LoVo (cell line): ENCODE measurements around the gene BEAN1.

Source experiments
- DNase-seq: peaks from one replicate; pipeline ENCODE4 v3.0.0-alpha.2; 2016; ENCODE audit warnings: low spot score

BEAN1 gene, protein sequence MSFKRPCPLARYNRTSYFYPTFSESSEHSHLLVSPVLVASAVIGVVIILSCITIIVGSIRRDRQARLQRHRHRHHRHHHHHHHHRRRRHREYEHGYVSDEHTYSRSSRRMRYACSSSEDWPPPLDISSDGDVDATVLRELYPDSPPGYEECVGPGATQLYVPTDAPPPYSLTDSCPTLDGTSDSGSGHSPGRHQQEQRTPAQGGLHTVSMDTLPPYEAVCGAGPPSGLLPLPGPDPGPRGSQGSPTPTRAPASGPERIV

DNA sequence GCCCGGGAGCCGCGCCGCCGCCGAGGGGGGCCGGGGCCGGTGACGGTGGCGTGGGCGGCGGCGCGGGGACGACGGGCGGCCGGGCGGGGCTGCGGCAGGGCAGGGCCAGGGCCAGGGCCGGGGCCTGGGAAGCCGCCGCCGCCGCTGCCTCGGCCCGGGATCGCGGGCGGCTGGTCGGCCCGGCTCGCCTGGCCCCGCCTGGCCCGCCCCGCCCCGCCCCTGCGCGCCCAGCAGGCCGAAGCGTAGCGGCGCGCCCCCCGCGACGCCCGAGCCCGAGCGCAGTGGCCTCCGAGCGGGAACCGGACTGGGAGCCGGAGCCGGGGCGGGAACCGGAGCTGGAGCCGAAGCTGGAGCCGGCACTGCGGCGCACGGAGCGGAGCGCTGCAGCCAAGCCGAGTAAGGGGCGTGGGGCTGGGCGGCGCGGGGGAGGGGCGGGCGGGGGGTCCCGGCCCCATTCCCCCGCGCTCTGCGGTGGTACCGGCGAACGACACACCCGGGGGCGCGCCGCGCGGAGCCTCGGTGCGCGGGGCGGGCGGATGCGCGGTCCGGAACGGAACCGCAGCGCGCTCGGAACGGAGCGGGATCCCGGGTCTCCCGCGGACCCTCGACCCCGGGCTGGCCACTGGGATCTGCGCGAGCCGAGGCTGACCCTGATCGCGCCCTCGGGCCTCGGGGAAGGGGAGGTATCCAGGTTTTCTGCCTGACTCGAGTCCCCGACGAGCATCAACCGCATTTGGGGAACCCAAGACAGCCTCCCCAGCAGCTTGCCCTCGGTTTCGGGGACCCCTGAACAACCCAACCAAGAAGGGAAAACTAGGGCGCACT, at the start of gene BEAN1:
Gene BEAN1 (plus strand): TSS at position 260 of the 825 bp plus-strand sequence. CDS start 10,382 bp downstream, outside the sequence.
- DNase-seq = peak; percentile 28

DNA sequence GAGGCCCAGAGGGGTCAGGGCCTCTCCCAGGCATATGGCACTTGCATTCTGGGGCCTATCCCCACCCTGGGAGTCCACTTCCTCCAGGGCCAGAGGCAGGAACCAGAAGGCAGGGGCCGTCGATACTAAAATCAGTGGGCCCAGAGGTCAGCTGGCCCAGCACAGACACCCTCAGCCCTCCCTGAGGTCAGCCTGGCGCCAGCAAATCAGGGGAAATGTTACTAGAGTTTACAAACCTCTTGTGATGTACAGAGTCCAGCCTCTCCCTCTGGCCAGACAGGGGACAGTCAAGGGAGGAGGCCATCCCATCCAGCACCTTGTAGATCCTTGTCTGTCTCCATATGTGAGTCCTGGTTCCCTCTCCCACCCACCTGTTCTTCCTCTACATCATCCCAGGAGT, 49.8 kb upstream of the BEAN1 start:
- DNase-seq = no peak

DNA sequence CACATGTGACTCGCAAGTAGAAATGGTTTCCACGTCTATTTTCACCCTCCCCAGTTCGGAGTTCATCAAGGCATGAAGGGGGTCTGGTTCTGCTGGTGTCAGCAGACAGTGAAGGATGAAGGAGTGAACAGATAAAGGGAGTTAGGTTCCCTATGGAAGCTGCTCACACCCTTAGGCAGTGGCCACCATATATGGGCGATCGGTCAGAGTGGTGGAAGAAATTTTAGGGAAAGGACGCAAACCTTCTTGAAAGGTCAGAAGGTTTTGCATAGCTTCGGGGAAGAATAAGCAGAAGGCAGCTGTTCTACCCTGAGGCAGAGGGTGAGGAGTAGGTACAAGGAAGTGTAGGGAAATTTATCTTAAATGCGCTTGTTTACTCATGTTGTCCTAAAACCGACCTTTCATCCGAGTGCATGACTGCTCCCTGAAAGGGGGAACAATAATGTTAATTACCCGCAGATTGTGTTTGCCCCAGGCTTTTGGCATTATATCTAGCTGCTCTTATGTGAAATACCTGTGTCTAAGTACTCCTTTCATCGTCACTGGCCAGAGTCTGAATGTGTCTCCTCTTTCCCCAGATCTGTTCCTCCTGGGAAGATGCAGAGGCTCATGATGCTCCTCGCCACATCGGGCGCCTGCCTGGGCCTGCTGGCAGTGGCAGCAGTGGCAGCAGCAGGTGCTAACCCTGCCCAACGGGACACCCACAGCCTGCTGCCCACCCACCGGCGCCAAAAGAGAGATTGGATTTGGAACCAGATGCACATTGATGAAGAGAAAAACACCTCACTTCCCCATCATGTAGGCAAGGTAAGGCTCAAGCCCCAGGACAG, 48.1 kb upstream of the BEAN1 start:
- DNase-seq = no peak

DNA sequence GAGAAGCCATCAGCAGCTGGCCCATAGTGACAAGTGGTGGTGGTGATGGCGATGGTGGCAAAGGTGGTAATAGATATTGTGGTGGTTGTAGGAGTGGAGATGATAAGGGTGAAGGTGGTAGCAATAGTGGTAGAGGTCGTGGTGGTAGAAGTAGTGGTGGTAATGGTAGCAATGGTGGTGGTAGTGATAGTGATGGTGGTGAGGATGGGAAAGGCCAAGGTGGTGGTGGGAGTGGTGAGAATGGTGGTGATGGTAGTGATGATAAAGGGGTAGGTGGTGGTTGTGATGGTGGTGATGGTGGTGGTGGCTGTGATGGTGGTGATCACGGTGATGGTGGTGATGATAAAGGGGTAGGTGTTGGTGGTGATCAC, 47.5 kb upstream of the BEAN1 start:
- DNase-seq = no peak

DNA sequence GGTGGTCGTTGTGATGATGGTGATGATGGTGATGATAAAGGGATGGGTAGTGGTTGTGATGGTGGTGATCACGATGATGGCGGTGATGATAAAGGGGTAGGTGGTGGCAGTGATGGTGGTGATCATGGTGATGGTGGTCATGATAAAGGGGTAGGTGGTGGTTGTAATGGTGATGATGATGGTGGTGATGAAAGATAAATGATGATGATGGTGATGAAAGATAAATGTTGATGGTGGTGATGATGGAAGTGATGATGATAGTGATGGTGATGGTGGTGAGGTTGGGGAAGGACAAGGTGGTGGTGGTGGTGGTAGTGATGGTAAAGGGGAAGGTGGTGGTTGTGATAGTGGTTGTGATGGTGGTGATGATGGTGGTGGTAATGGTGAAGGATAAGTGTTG, 46.7 kb upstream of the BEAN1 start:
- no peak for DNase-seq

DNA sequence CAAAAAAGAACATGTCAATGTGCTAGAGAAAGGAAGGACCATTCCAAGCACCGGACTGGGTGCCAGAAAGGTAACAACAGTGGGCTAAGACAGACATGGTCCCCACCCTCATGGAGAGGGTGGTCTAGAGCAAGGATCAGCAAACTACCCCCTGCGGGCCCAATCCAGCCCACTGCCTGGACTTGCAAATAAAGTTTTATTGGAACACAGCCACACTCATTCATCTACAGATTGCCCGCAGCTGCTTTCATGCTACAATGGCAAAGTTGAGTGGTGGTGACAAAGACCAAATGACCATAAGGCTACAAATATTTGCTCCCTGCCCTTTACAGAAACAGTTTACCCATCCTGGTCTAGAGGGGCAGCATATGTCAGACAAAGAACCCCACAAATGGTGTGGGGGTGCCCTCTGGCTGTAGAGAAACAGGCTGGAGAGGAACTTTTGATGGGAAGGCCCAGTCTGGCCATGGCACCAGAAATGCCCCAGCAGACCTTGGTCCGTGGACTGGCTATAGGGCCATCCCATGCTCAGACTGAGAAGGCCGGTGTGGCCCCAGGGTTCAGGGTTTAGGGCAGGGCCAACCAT, 45.4 kb upstream of the BEAN1 start:
- no peak for DNase-seq

DNA sequence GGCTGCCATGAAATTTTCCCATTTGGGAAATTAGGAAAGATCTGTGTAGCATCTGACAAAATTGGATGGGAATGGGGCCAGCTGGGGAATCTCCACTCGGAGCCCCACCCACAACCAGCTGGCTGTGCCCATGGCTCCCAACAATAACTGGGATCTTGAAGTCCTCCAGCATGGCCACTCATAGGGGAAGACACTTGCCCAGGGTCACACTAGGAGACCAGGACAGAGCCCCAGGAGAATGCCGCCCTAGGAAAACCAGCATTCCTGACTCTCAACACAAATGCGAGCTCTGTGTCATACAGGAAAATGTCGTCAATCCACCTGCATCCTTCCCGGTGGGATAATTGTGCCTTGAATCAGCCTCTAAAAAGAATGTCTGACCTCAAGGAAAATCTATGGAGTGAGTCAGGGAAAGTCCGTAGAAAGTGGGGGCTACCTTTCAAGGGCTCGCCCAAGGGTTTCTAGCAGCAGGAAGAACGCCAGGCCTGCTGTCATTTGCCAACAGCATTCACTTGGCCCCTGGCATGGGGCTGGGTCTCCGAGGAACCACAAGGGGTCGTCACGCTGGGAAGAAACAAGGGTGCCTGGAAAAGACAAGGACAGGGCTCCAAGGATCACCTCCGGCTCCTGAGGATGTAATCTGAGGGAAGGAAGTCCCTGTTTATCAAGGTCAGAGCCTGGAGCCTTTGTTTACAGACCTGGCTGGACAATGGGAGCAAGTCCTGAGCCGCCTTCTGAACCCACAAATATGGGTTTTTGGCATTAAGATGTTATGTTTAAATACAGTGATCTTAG, 44.7 kb upstream of the BEAN1 start:
- peak; percentile 32 for DNase-seq

DNA sequence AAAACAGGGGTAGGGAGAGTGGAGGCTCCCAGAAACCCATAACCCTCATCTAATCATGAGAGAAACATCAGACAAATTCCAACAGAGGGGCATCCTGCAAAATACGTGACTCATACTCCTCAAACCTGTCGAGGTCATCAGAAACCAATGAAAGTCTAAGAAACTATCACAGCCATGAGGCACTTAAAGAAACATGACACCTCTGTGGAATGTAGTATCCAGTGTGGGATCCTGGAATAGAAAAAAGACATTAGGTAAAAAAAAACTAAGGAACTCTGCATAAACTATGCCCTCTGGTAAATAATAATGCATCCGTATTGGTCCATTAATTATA, 44.2 kb upstream of the BEAN1 start:
- DNase-seq = peak; percentile 43

DNA sequence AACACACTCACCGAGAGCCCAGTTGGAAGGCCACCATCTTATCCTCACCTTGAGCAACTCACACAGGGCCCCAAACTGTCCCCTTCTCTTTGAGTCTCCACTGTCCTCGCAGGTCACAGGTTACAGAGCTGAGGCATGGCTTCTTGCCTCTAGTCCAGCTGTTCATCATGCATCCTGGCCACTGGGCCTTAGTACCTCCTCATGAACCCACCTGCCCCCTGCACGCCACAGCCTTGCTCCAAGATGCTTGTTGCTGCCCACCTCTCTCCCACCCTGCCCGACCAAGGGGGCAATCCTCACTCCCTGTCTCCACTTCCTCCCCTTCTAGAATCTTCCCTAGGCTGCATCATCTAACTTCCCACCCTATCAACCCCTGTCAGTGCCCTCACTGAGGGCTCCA, 43.5 kb upstream of the BEAN1 start:
- no peak for DNase-seq

DNA sequence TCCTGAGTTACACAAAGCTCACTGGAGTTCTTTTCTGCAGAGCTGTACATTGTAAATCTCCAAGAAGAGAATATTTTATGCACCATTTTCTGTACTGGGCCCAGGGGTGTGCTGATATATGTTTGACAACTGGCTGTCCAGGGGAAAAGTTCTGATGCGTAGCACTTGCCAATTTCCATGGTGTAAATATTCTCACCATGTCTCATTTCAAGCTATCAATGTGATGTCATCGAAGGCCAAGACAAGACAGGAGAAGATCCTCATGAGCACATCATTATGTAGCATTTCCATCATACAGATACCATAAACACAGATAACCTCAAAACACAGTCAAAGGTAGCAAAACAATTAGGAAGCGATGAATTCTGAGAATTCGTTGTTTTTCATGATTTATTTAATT, 41.7 kb upstream of the BEAN1 start:
- DNase-seq = no peak

DNA sequence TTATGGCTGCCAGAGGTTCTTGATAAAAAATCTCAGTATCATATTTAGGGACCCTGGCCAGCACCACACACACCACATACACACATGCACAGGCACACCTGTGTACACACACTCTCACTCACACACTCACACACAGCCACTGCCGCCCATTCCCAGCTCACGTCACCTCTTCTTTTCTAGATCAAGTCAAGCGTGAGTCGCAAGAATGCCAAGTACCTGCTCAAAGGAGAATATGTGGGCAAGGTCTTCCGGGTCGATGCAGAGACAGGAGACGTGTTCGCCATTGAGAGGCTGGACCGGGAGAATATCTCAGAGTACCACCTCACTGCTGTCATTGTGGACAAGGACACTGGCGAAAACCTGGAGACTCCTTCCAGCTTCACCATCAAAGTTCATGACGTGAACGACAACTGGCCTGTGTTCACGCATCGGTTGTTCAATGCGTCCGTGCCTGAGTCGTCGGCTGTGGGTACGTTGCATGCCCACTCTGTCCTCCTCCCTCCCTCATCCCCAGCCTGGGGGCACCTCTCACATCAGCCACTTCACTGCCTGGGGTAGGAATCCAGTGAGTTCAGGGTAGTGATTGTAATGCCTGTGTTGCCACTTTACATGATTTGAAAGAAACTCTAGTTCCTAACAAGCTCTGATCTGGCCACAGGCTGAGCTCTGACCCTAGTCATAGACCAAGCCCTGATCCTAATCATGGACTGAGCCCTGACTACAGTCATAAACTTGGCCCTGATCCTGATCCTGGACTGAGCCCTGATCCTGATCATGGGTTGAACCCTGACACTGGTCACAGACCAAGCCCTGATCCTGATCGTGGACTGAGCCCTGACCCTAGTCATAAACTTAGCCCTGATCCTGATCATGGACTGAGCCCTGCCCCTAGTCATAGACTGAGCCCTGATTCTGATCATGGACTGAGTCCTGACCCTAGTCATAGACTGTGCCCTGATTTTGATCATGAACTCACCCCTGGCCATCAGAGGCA, 40.2 kb upstream of the BEAN1 start:
- no peak for DNase-seq

DNA sequence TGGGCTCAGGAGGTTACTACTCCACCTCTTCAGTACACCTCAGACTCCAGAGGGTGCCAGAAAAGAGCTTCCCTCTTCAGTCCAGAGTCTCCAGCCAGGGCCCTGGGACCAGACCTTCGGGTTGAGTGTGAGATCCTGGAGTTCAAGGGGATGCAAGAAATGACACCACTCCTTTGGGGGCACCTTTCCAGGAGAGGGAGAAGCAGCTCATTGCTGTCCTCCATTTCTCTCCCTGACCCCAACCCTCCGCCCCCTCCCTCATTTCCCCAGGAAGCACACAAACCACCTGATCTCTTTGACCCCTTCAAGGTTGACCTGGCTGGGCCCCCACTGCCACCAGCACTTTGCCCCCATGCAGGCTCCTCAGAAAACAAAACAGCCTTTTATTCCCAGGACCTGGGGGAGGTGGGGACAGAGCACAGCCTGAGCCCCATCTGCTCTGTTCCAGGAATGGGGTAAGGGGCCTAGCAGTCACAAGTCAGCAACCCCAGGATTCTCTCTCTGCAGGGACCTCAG, 39.2 kb upstream of the BEAN1 start:
- no peak for DNase-seq

DNA sequence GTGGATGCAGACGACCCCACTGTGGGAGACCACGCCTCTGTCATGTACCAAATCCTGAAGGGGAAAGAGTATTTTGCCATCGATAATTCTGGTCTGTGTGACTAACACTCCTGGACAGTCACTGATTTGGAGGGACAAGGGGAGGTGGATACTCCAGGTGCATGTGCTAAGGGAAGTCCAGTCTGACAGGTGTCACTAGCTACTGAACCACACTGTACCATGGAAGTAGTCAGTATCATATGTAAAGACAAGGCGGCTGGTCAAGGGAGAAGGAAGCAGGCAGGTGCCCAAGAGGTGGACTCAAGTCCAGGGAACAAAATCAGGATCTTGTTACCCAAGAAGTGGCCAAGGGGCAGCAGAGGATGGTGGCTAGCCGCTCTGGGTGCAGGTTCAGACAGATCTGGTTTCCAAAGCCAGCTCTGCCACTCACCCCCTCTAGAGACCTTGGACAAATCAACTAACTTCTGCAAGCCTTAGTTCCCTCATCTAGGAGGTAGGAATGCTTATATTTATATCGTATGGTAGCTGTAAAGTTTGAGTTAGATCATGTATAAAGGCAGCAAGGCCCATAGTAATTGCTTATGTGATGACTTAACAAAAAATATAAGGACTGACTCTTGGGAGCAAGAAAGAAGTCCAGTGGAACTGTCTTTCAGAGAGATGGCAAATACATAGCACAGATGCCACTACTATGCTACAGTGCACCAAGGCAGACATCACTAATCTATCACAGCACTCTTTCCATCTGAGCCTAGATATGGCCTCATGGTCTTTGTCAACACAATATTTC, 38.5 kb upstream of the BEAN1 start:
- DNase-seq = no peak

DNA sequence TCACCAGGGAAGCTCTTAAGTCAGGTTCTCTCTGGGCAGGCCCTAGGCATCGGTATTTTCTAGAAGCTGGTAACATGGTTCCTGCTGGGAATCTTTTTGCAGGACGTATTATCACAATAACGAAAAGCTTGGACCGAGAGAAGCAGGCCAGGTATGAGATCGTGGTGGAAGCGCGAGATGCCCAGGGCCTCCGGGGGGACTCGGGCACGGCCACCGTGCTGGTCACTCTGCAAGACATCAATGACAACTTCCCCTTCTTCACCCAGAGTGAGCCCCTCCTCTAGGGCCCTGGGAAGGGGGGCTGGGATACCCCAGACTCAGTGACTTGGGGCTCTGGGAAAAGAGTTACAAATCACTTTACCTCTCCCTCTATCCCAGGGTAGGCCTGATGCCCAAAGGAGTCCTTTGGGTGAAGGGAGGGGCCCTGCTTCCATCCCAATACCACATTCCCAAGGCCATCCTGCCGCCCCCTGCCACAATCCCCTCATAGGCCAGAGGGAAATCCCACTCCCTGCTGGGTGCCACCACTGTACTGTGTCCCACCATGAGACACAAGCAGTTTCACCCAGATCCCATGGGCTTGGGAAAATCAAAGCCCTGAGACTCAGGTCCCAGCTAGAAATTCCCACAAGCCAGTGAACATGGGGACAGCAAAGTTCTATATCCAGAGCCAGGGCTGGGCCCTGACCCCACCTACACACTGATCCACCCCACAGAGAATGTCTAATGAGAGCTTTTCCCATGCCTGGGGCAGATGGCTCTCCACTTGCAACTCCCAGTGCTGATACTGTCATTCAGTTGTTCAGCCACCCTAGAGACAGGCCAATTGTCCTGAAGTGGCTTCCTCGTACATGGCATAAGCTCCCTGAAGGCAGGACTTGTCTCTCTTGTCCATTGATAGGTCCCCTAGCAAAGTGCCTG, 37.6 kb upstream of the BEAN1 start:
- no peak for DNase-seq

DNA sequence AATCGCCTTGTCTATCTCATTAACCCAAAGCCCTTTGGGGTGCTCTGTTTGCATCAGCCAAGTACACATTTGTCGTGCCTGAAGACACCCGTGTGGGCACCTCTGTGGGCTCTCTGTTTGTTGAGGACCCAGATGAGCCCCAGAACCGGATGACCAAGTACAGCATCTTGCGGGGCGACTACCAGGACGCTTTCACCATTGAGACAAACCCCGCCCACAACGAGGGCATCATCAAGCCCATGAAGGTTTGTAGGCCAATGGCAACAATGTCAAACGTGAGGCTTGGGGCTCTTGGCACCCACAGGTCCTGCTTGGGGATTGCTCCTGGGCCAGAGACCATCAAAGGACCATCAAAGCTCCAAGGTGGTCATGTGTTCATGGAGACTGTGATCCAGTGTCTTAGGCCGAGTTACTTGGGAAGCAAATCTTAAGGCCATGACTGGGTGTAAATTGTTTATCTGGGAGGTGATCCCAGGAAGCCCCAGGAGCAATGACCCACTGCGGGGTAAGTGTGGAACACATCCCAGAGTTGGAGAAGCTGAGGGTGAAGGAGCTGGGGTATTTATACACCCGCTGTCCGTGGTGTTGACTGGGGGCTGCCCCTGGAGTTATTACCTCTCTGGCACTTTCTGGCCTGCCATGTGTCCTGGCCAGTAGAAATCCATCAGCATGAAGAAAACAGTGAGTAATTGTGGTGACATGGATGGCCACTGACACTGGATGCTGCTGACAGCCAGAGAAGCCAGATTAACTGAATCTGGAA, 36.6 kb upstream of the BEAN1 start:
- DNase-seq = no peak

DNA sequence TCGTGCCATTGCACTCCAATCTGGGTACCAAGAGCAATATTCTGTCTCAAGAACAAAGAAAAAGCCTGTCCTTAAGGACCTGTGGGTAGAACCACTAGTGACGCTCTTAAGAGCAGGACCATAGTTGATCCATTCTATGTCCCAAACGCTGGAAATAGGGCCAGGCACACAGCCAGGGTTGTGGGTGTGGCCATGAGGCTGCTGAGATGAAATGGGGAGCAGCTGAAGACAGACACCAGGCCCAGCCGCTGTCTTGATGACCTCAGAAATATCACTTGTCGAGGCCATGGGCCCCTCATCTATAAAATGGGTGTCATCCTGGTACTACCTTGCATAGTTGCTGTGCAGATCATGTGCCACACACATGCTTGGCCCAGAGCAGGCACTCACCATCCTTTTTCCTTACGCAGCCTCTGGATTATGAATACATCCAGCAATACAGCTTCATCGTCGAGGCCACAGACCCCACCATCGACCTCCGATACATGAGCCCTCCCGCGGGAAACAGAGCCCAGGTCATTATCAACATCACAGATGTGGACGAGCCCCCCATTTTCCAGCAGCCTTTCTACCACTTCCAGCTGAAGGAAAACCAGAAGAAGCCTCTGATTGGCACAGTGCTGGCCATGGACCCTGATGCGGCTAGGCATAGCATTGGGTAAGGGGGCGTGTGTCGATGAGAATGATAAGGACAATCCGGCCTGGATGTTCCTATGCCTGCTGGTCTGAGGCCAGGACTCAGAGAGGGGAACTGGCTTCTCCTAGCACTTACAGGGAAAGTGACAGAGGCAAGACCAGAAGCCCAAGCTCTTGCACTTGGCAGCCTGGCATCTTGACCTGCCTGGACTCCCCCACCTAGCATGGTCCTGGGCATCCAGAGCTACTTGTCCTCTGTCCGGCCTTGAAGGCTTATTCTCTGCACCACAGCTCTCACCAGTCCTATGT, 35.1 kb upstream of the BEAN1 start:
- no peak for DNase-seq
